ENCODE measurements around the gene MRPL16. TPM values are rescaled to one million over a fixed set of nuclear protein-coding genes. Genes with fewer than 3 reads are reported as not detected.

The MRPL16 gene
- total RNA-seq, 1 experiment from 2014 or later = 123 TPM

DNA sequence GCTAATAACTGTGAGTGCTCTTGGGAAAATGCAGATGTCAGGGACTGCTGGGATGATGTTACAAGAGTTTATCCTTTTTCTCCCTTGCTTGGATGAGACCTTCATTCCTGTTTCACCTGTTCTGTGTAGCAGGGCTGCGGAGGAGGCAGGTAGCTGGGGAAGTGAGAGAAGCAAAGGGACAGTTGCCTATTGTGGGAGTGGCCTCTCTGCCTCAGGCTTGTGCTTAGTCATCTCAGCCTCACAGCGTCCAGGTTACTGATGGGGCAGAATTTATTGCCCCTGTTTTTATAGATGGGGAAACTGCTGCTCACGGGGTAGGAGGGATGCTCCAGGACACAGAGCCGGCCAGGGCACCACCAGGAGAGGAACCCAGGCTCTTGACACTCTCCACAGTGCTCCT lies 53.7 kb downstream of the MRPL16 start:
- H3K9me3 ChIP-seq (ENCODE audit: low read length) = no peaks in the 10 kb centered on the region
- no peaks in the 10 kb centered on the region for H3K9me2 ChIP-seq (replicated peaks; ENCODE audit: low read length)
- no peak overlapping the region for H2AFZ ChIP-seq (ENCODE audit: low read length)
- intact Hi-C loops (cut with micrococcal nuclease) = loop anchor here (10.0 kb wide), 1 partner anchor 202 kb away; no protein-coding TSS in a partner anchor
- ChIA-PET POLR2A (ENCODE audit: unreplicated experiment) (interaction anchor here (0.7 kb wide), 1 partner anchor 650 kb away, joined by 4 read pairs; no protein-coding TSS in a partner anchor), CTCF (interaction anchor here (1.0 kb wide), 1 partner anchor 45 kb away, joined by 3 read pairs; no protein-coding TSS in a partner anchor)
- no peak for TF ChIP-seq EZH2 (IDR thresholded peaks at IDR 0.05; ENCODE audit: low read length, unreplicated experiment)
- H3K4me3 ChIP-seq (ENCODE audit: low read length) = peak overlapping the region; percentile 92
- peak overlapping the region; percentile 77 for H3K27ac ChIP-seq (ENCODE audit: low read length)
- H3K36me3 ChIP-seq (ENCODE audit: low read depth, low read length) = peaks cover 8% of the 10 kb centered on the region; the same call in 1 of the 2 replicates
- H3K4me1 ChIP-seq (ENCODE audit: insufficient read depth, low read length) = peaks cover 20% of the 10 kb centered on the region
- peak overlapping the region; percentile 81 for H3K9ac ChIP-seq (ENCODE audit: low read length)
- peaks cover 54% of the 10 kb centered on the region for H4K20me1 ChIP-seq (ENCODE audit: low read length)
- no peaks in the 10 kb centered on the region for H3F3A ChIP-seq (ENCODE audit: low read length, unreplicated experiment)
- no peaks in the 10 kb centered on the region for H3K27me3 ChIP-seq (ENCODE audit: low read length)
- H3K79me2 ChIP-seq (ENCODE audit: low read length) = peaks cover 60% of the 10 kb centered on the region
- DNase-seq (peak; percentile 93), ATAC-seq (peak; percentile 53)
- H3K4me2 ChIP-seq (ENCODE audit: low read length) = peak overlapping the region; percentile 98
- no TSS peak for BruUV-seq (replicated peaks)

DNA sequence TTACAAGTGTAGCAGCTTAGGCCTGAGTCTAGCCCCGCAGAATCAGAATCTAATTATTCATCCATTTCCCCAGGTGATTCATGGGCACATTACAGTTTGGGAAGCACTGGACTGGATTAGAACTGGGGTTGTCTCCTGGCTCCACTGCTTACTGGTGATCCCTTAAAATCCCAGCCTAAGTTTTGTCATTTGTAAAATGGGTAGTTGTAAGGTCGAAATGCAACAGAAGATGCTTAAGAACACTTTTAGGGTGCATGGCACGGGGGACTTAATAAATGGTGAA lies 54.1 kb downstream of the MRPL16 start:
- Histone ChIP-seq H3K79me2 (ENCODE audit: low read length) (peaks cover 56% of the 10 kb centered on the region), H3K9me3 (ENCODE audit: low read length) (no peaks in the 10 kb centered on the region), H3K27ac (ENCODE audit: low read length) (peak overlapping the region; percentile 77), H3F3A (ENCODE audit: low read length, unreplicated experiment) (no peaks in the 10 kb centered on the region), H3K36me3 (ENCODE audit: low read depth, low read length) (peaks cover 7% of the 10 kb centered on the region; the same call in 1 of the 2 replicates), H3K4me2 (ENCODE audit: low read length) (peak overlapping the region; percentile 98), H3K9ac (ENCODE audit: low read length) (peak overlapping the region; percentile 81), H4K20me1 (ENCODE audit: low read length) (peaks cover 54% of the 10 kb centered on the region), H3K9me2 (replicated peaks; ENCODE audit: low read length) (no peaks in the 10 kb centered on the region), H3K4me1 (ENCODE audit: insufficient read depth, low read length) (peaks cover 20% of the 10 kb centered on the region), H2AFZ (ENCODE audit: low read length) (no peak overlapping the region), H3K4me3 (ENCODE audit: low read length) (peak overlapping the region; percentile 92), H3K27me3 (ENCODE audit: low read length) (no peaks in the 10 kb centered on the region)
- intact Hi-C loops (cut with micrococcal nuclease) = loop anchor here (10.0 kb wide), 1 partner anchor 202 kb away; no protein-coding TSS in a partner anchor
- POLR2A ChIA-PET (ENCODE audit: unreplicated experiment) = interaction anchor here (0.7 to 1.2 kb wide), 2 partner anchors 45 to 650 kb away, joined by 4 to 6 read pairs; no protein-coding TSS in a partner anchor
- no peak for DNase-seq
- TSS peak; percentile 43 for BruUV-seq (replicated peaks)
- CTCF ChIA-PET = interaction anchor here (1.0 kb wide), 1 partner anchor 45 kb away, joined by 3 read pairs; no protein-coding TSS in a partner anchor
- ATAC-seq = peak; percentile 23
- TF ChIP-seq, protein P1, sequence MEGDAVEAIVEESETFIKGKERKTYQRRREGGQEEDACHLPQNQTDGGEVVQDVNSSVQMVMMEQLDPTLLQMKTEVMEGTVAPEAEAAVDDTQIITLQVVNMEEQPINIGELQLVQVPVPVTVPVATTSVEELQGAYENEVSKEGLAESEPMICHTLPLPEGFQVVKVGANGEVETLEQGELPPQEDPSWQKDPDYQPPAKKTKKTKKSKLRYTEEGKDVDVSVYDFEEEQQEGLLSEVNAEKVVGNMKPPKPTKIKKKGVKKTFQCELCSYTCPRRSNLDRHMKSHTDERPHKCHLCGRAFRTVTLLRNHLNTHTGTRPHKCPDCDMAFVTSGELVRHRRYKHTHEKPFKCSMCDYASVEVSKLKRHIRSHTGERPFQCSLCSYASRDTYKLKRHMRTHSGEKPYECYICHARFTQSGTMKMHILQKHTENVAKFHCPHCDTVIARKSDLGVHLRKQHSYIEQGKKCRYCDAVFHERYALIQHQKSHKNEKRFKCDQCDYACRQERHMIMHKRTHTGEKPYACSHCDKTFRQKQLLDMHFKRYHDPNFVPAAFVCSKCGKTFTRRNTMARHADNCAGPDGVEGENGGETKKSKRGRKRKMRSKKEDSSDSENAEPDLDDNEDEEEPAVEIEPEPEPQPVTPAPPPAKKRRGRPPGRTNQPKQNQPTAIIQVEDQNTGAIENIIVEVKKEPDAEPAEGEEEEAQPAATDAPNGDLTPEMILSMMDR (conservative IDR thresholded peaks at IDR 0.05; ENCODE audit: low read depth, low read length) = no peak
- TF ChIP-seq EZH2 (IDR thresholded peaks at IDR 0.05; ENCODE audit: low read length, unreplicated experiment) = no peak
- no peak for TF ChIP-seq EZH2phosphoT487 (IDR thresholded peaks at IDR 0.05; ENCODE audit: borderline replicate concordance, low read length)

Other genes with a start within 250 kb of the MRPL16 start
- gene OSBP, start 195.0 kb downstream of the MRPL16 start, total RNA-seq (2014; rRNA removed) = 36.3 and 59.4 TPM in 2 replicates
- gene PATL1, start 141.7 kb downstream of the MRPL16 start, total RNA-seq (2014; rRNA removed) = 18.1 and 23.1 TPM in 2 replicates
- gene OR10V1, start 96.9 kb downstream of the MRPL16 start, total RNA-seq (2014; rRNA removed) = not detected in 2 replicates
- 34.3 and 49.8 TPM in 2 replicates for gene STX3, start 55.4 kb downstream of the MRPL16 start, total RNA-seq (2014; rRNA removed)
- not detected in 2 replicates for gene CBLIF, start 34.7 kb upstream of the MRPL16 start, total RNA-seq (2014; rRNA removed)
- gene TCN1, start 55.7 kb upstream of the MRPL16 start, total RNA-seq (2014; rRNA removed) = 7.4 and 14.8 TPM in 2 replicates
- gene OOSP3, start 68.0 kb upstream of the MRPL16 start, total RNA-seq (2014; rRNA removed) = not detected in 2 replicates
- not detected in 2 replicates for gene OOSP1, start 127.7 kb upstream of the MRPL16 start, total RNA-seq (2014; rRNA removed)
- gene OOSP4A, start 153.3 kb upstream of the MRPL16 start, total RNA-seq (2014; rRNA removed) = not detected in 2 replicates
- not detected in 2 replicates for gene OOSP4B, start 206.4 kb upstream of the MRPL16 start, total RNA-seq (2014; rRNA removed)
- gene OOSP2, start 229.6 kb upstream of the MRPL16 start, total RNA-seq (2014; rRNA removed) = not detected in 2 replicates
- gene MS4A3, start 245.9 kb upstream of the MRPL16 start, total RNA-seq (2014; rRNA removed) = not detected in 2 replicates

Data from PC-3 (cell line).